GM12865 (cell line): ENCODE measurements around the gene SGSH.

ENCODE experiments used
- DNase-seq: peaks from one replicate; pipeline ENCODE4 v3.0.0; 2010; ENCODE audit warnings: low read depth
- H3K4me3 ChIP-seq: 2 replicates; pipeline ENCODE4 v1.5.1; 2011; ENCODE audit warnings: mild to moderate bottlenecking, low read depth, low read length, control low read depth
- TF ChIP-seq, protein P1 (sequence below): IDR thresholded peaks from 2 replicates; pipeline ENCODE4 v1.5.1; 2011; ENCODE audit warnings: low read length, control low read depth, low read depth, inconsistent platforms; ENCODE audit not compliant: insufficient read depth; ENCODE audit errors: missing control alignments

The SGSH gene

DNA sequence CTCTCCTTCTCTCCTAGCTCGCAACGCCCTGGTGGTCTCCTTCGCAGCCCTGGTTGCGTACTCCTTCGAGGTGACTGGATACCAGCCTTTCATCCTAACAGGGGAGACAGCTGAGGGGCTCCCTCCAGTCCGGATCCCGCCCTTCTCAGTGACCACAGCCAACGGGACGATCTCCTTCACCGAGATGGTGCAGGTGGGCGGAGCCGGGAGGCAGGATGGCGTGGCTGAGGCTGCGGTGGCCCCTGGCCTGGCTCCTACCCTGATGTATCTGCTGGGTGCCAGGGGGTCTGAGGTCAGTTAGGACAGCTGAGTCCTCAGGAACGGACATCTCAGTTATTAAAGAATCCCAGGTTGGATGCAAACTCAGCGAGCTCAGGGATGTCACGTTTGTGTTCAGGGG, 16.8 kb upstream of the SGSH start:
- no peak for DNase-seq
- no peak overlapping the region for H3K4me3 ChIP-seq
- TF ChIP-seq, protein P1, sequence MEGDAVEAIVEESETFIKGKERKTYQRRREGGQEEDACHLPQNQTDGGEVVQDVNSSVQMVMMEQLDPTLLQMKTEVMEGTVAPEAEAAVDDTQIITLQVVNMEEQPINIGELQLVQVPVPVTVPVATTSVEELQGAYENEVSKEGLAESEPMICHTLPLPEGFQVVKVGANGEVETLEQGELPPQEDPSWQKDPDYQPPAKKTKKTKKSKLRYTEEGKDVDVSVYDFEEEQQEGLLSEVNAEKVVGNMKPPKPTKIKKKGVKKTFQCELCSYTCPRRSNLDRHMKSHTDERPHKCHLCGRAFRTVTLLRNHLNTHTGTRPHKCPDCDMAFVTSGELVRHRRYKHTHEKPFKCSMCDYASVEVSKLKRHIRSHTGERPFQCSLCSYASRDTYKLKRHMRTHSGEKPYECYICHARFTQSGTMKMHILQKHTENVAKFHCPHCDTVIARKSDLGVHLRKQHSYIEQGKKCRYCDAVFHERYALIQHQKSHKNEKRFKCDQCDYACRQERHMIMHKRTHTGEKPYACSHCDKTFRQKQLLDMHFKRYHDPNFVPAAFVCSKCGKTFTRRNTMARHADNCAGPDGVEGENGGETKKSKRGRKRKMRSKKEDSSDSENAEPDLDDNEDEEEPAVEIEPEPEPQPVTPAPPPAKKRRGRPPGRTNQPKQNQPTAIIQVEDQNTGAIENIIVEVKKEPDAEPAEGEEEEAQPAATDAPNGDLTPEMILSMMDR, result no peak

DNA sequence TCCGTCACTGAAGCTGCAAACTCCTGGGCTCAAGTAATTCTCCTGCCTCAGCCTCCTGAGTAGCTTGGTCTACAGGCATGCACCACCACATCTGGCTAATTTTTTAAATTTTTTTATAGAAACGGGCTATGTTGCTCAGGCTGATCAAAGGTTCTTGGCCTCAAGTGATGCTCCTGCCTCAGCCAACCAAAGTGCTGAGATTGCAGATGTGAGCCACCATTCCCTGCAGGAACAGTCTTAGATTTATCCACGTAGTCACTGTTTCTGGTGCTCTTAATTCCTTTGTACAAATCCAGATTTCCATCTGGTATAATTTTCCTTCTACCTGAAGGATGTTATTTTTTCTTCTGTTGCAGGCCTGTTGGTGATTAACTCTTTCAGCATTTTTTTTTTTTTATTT, 13.1 kb upstream of the SGSH start:
- H3K4me3 ChIP-seq, result no peak overlapping the region
- DNase-seq, result no peak
- TF ChIP-seq, protein P1, result no peak

DNA sequence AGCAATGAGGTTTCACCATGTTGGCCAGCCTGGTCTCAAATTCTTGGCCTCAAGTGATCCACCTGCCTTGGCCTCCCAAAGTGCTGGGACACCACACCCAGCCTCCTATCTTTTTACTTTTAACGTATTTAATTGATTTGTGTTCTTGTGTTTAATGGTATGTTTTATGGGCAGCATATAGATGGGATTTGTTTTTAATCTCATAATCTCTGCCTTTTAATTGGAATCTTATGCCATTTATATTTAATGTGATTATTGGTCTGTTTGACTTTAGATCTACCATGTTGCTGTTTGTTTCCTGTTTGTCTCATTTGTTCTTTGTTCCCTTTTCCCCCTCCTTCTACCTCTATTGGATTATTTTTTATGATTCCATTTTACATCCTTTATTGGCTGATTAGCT, 12.3 kb upstream of the SGSH start:
- DNase-seq, result no peak
- TF ChIP-seq, protein P1, result no peak
- no peak overlapping the region for H3K4me3 ChIP-seq

DNA sequence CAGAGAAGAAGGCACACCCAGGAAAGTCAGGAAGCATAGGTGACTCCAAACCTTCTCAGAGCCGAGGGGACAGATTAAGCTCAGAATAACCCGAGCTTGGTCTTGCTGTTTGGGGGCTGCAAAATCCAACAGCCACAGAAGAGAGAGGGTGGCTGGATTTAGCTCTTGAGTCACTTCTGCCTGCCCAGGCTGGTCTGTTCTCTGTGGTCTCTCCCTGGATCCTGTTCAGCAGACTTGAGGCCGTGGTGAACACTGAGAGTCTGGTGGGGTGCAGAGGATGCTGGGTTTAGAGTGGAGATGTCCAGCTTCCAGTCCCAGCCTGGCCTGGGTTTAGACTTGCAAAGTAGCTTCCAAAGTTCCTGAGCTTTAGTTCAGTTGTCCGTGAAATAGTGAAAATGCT, 8.9 kb upstream of the SGSH start:
- DNase-seq, result no peak
- H3K4me3 ChIP-seq, result no peak overlapping the region
- TF ChIP-seq, protein P1, result no peak

DNA sequence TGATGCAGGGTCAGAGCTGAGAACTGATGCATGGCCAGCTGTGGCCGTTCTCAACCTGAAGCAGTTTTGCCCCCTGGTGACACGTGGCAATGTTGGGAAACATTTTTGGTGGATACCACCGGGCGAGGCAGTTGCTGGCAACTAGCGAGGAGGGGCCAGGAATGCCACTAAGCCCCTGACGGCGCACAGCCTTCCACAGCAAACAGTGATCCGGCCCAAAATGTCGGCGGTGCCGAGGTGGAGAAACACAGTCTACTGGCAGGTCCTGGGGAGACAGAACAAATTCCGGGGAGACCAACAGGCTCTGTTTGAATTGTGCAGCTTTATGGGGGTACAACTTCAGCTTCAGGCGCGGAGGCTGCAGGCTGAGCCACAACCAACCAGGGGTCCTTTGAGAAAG, 8.3 kb upstream of the SGSH start:
- DNase-seq, result no peak
- TF ChIP-seq, protein P1, result no peak
- no peak overlapping the region for H3K4me3 ChIP-seq

DNA sequence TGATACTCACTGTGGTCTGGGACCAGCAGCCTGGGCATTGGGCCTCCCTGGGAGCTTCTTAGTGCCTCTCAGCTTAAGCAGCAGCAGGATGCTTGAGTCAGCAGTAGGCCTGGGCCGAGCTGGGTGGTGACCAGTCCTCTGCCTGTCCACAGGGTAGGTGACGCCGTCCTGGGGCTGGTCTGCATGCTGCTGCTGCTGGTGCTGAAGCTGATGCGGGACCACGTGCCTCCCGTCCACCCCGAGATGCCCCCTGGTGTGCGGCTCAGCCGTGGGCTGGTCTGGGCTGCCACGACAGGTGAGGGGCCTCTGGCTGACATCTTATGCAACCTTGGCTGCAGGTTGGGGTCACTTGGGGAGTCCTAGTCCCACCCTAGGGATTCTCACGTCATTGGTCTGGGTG, 7.5 kb upstream of the SGSH start:
- TF ChIP-seq, protein P1, result no peak
- H3K4me3 ChIP-seq, result no peak overlapping the region
- DNase-seq, result no peak

DNA sequence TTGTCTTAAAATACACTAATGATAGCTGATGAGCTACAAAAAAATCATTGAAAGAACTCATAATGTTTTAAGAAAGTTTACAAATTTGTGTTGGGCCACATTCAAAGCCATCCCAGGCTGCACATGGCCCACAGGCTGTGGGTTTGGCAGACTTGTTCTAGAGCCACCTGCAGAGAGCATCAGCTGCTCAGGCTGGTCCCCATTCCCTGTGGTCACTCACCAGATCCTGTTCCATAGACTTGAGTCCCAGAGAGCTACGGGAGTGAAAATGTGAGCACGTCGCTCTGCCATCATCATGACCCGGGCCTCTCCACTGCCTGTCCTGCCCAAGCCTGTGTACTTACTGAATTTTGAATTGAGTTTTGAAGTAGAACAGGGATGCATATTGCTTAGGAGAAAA, 7.0 kb upstream of the SGSH start:
- H3K4me3 ChIP-seq, result no peak overlapping the region
- no peak for DNase-seq
- TF ChIP-seq, protein P1, result no peak
